ENCODE measurements around the gene GNAI1. TPM values are rescaled to one million over a fixed set of nuclear protein-coding genes. Genes with fewer than 3 reads are reported as not detected.

GNAI1 gene
- total RNA-seq, 1 donor from 2014 or later = 132 TPM

- H3K27me3 Mint-ChIP-seq (ENCODE audit: unreplicated experiment) = no peaks in the 10 kb centered on the region
- TF ChIP-seq, protein P1, sequence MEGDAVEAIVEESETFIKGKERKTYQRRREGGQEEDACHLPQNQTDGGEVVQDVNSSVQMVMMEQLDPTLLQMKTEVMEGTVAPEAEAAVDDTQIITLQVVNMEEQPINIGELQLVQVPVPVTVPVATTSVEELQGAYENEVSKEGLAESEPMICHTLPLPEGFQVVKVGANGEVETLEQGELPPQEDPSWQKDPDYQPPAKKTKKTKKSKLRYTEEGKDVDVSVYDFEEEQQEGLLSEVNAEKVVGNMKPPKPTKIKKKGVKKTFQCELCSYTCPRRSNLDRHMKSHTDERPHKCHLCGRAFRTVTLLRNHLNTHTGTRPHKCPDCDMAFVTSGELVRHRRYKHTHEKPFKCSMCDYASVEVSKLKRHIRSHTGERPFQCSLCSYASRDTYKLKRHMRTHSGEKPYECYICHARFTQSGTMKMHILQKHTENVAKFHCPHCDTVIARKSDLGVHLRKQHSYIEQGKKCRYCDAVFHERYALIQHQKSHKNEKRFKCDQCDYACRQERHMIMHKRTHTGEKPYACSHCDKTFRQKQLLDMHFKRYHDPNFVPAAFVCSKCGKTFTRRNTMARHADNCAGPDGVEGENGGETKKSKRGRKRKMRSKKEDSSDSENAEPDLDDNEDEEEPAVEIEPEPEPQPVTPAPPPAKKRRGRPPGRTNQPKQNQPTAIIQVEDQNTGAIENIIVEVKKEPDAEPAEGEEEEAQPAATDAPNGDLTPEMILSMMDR (IDR thresholded peaks at IDR 0.05; ENCODE audit: unreplicated experiment) = no peak
- no peak for DNase-seq (ENCODE audit: low spot score)
- H3K9me3 Mint-ChIP-seq (ENCODE audit: unreplicated experiment) = no peaks in the 10 kb centered on the region
- no peak overlapping the region for H3K27ac Mint-ChIP-seq (ENCODE audit: unreplicated experiment)
- no peak overlapping the region for H3K4me3 Mint-ChIP-seq (ENCODE audit: unreplicated experiment)
- no peaks in the 10 kb centered on the region for H3K4me1 Mint-ChIP-seq (ENCODE audit: unreplicated experiment)
- H3K36me3 Mint-ChIP-seq (ENCODE audit: low read depth, unreplicated experiment) = no peaks in the 10 kb centered on the region
These were observed 119.0 kb downstream of the GNAI1 start for GRCh38 chr7:80253653-80254052.

DNA sequence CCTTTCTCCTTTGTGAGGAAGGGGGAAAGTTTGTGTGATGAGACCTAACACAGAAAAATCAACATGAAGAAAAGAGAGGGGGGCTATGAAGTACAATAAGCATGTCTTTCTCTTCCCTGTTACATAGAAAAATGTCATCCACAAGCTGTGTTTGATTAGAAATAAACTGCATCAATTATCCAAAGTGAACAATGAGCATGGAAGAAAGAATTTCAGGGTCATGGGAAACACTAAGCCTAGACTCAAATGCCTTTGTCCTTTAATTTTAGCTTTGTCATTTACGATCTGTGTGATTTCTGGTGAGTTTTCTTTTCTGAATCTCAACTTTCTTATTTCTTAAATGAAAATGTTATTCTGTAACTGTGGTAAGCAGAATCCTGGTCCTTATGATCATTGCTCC lies 121.0 kb downstream of the GNAI1 start:
- TF ChIP-seq, protein P1 (IDR thresholded peaks at IDR 0.05; ENCODE audit: unreplicated experiment) = no peak
- DNase-seq (ENCODE audit: low spot score) = no peak
- Mint-ChIP-seq H3K4me3 (ENCODE audit: unreplicated experiment) (no peak overlapping the region), H3K27ac (ENCODE audit: unreplicated experiment) (no peak overlapping the region), H3K4me1 (ENCODE audit: unreplicated experiment) (no peaks in the 10 kb centered on the region), H3K36me3 (ENCODE audit: low read depth, unreplicated experiment) (no peaks in the 10 kb centered on the region), H3K27me3 (ENCODE audit: unreplicated experiment) (no peaks in the 10 kb centered on the region), H3K9me3 (ENCODE audit: unreplicated experiment) (no peaks in the 10 kb centered on the region)

DNA sequence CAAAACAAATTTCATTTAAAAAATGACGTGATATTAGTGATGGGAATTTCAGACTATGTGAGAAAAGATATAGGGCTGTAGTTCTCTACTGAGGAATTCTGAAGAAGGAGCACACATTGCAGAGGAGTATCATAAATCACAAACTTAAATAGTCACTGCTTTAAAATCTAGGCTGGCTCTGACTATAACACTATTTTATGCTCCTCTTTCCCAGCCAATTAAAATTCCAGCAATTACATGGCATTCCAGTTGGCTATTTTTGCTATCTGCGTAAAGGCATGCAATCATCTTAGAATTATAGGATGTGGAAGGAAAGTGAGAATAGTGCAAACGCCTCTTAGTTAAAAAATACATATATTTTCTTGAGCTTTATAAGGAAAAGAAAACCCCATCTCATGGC lies 123.1 kb downstream of the GNAI1 start:
- Mint-ChIP-seq H3K36me3 (ENCODE audit: low read depth, unreplicated experiment) (no peaks in the 10 kb centered on the region), H3K4me1 (ENCODE audit: unreplicated experiment) (no peaks in the 10 kb centered on the region), H3K4me3 (ENCODE audit: unreplicated experiment) (no peak overlapping the region), H3K27me3 (ENCODE audit: unreplicated experiment) (no peaks in the 10 kb centered on the region), H3K27ac (ENCODE audit: unreplicated experiment) (no peak overlapping the region), H3K9me3 (ENCODE audit: unreplicated experiment) (no peaks in the 10 kb centered on the region)
- no peak for DNase-seq (ENCODE audit: low spot score)
- TF ChIP-seq, protein P1 (IDR thresholded peaks at IDR 0.05; ENCODE audit: unreplicated experiment) = no peak

DNA sequence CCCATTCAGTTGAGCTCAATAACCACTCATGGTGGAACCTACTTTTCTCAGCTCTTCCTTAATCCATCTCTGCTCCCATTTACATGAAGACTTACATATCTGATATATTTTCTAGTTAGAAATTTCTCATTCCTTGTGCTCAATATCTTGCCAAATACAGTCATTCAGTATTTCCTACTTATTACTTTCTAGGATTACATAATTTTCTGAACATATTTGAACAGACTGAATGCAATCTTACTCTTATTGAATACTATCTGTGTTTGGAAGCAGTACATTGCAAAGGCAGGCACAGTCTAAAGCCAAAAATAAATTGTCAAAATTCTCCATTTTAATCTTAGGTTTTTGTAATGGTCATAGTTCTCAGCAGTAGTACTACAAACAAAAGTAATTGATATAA lies 126.0 kb downstream of the GNAI1 start:
- Mint-ChIP-seq H3K36me3 (ENCODE audit: low read depth, unreplicated experiment) (no peaks in the 10 kb centered on the region), H3K27me3 (ENCODE audit: unreplicated experiment) (no peaks in the 10 kb centered on the region), H3K27ac (ENCODE audit: unreplicated experiment) (no peak overlapping the region), H3K9me3 (ENCODE audit: unreplicated experiment) (no peaks in the 10 kb centered on the region), H3K4me1 (ENCODE audit: unreplicated experiment) (no peaks in the 10 kb centered on the region), H3K4me3 (ENCODE audit: unreplicated experiment) (no peak overlapping the region)
- TF ChIP-seq, protein P1 (IDR thresholded peaks at IDR 0.05; ENCODE audit: unreplicated experiment) = no peak
- no peak for DNase-seq (ENCODE audit: low spot score)

- no peak for DNase-seq (ENCODE audit: low spot score)
- H3K27me3 Mint-ChIP-seq (ENCODE audit: unreplicated experiment) = no peaks in the 10 kb centered on the region
- H3K27ac Mint-ChIP-seq (ENCODE audit: unreplicated experiment) = no peak overlapping the region
- H3K4me3 Mint-ChIP-seq (ENCODE audit: unreplicated experiment) = no peak overlapping the region
- H3K36me3 Mint-ChIP-seq (ENCODE audit: low read depth, unreplicated experiment) = no peaks in the 10 kb centered on the region
- no peaks in the 10 kb centered on the region for H3K9me3 Mint-ChIP-seq (ENCODE audit: unreplicated experiment)
- H3K4me1 Mint-ChIP-seq (ENCODE audit: unreplicated experiment) = no peaks in the 10 kb centered on the region
- TF ChIP-seq, protein P1 (IDR thresholded peaks at IDR 0.05; ENCODE audit: unreplicated experiment) = no peak
These were observed 128.7 kb downstream of the GNAI1 start for GRCh38 chr7:80263333-80263732.
